ENCODE results near the gene HYCC2. TPM values are rescaled to one million over a fixed set of nuclear protein-coding genes. Genes with fewer than 3 reads are reported as not detected.
"Not testable (repeated sequence)": the region's sequence is repeated elsewhere in the genome, so short reads cannot be mapped to it uniquely, and the experiment has no call there.

HYCC2 gene
- 55.0 TPM for total RNA-seq

DNA sequence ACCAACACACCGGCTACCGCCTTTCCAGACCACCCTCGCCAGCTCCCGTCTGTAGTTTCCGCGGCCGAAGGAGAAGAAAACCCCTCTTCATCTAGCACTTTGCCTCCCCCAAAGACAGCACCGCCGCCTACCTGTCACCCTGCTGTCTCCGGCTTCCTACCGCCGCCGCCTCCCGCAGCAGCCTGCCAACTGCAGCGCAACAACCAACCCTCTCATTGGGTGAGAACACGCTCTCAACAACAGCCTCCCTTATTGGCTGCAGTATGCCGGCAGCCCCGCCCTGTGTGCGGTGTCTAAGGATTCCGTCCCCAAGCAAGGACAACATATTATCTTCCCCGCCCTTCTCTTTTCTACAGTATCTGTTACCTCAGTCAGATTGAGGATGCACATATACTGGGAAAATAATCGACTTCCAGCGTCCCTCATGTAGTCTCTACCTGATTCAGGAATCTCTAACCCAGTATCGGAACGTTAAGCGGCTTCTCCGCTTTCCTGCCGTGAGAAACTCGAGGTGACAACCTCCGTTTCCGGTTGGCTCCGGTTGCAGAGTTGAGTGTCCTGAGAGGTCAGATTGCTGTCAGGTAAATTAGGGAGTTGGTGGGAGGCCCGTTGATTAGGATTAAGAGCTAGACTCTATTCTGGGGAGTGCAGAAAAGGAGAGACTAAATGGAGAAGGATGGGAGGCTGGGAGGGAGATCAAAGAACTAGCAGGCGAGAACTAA, at the start of gene HYCC2, which contains the start of gene NDUFB3:
Gene HYCC2, minus strand, starts transcription at position 193 of the 722 bp plus-strand sequence. CDS start 47,662 bp downstream, outside the sequence.
Gene NDUFB3, plus strand, starts transcription at position 523 of the 722 bp plus-strand sequence. CDS start 6,882 bp downstream, outside the sequence.
- DNase-seq (ENCODE audit: low spot score in 2 of 2): peak; percentile 83 to 85
- FAIRE-seq: no peak

DNA sequence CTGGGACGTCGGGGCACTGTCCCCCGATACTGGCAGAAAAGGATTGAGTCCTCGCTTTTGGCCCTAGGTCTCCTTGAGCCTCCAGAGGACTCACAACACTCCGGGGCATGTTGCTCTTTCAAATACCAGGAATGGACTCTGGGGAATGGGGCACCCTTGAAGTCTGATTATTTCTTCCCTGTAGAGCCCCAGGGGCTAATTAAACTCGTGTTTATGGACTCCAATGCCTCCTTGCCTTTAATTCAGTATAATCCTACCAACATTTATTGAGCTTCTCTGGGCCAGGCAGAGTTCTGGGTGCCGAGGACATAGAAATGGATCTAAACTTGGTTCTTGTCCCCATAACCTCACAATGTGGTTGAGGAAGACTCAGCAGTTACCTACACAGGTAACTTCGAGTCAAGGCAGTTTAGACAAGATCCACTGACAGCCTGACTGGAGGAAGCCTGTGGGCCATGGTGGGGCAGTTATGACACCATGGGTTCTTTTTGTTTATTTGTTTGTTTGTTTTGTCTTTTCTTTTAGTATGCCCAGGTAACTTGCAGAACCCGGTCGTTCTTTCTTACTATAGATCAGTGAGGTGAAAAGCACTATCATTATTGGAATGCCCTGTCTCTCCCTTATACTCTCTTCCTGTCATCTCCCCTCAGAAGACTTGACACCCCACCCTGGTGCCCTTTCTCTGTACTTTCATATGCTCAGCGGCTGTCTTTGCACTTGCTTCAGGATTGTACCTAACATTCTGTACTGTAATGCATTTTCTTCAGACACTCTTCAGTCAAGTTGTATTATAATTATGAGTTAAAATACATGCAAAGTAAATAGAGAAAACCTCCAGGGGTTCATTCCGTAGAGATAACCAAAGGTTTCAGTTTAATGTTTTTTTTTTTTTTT, 47.7 kb upstream of the HYCC2 start:
- FAIRE-seq (no peak), DNase-seq (ENCODE audit: low spot score in 2 of 2) (no peak)

DNA sequence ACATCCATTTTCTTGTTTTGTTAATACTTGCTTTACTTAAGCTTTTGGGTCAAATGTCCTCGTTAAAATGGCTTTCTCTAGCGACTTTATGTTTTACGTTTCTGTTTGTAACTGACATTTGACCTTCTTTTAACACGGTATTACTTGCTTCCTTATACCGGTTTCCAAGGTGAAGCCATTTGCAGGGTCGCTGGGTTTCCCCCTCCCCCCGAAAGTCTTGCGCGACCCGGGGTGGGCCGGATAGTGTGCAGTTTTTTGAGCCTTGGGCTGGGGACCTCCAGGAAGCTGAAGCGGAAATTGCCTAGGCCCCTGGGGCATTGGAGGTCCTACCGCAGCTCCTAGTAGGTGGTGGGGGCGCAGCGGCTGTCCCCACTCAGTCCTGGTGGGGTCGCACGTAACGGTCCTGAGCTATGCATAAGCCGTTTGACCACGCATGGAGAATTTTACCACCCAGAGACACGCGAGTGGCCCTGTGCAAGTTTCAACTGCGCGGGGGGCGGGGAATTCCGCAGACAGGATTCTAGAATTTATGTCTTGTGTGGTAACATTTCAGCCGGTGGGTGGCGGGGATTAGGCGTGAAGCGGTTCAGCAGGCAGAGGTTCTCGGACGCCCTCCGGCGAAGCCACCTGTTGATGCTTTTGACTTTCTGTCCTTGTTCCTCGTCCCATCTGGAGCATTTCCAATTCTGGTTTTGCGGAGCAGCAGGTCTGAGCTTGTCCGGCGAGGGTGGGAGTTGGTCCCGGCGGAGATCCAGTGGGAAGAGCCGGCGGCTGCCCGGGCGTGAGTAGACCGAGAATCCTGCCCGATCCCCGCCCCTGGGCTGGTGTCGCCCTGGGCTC, 46.9 kb upstream of the HYCC2 start:
- FAIRE-seq (no peak), DNase-seq (ENCODE audit: low spot score in 2 of 2) (peak; percentile 53 to 55)

DNA sequence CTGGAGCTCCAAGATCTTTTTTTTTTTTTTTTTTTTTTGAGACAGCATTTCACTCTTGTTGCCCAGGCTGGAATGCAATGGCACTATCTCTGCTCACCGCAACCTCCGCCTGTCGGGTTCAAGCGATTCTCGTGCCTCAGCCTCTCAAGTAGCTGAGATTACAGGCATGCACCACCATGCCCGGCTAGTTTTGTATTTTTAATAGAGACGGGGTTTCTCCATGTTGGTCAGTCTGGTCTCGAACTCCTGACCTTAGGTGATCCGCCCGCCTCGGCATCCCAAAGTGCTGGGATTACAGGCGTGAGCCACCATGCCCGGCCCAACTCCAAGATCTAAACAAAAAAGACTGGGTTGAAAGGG, 46.2 kb upstream of the HYCC2 start:
- not testable (repeated sequence) for DNase-seq (ENCODE audit: low spot score in 2 of 2); FAIRE-seq

DNA sequence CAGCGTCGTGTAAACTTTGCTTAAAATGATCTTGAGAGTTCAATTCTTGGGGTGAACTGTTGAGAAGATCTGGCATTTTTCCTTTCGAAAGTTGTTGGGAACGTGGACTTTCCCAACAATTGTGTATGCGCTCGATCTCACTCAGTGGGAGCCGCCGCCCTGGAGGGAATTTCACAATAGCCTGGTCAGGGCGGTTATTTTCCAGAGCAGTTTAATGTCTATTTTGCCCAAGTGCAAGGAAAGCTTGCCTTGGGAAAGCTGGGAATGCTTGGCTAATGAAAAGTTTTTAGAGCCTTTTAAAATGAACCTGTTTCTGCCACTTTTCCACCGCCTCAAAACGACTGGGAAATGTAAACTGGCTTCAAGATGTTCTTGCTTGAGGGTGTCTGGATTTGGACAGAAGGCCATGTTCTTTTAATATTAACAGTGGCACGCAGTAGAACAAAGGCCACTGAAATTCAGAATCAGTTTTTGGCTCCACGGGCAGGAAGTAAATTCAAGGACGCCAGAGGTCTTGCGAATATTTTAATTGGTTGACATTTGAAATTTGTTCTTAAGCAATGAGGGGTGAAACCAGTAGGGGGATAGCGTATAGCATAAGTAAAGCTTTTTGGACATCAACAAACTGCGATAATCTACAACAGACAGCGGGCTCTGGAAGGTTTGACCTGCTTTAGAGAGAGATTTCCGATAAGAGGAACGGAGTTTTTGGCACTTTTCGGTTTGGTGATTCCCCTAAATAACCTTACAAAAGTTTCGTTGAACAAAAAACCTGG, 45.7 kb upstream of the HYCC2 start:
- DNase-seq (ENCODE audit: low spot score in 2 of 2): peak; percentile 46 to 51

DNA sequence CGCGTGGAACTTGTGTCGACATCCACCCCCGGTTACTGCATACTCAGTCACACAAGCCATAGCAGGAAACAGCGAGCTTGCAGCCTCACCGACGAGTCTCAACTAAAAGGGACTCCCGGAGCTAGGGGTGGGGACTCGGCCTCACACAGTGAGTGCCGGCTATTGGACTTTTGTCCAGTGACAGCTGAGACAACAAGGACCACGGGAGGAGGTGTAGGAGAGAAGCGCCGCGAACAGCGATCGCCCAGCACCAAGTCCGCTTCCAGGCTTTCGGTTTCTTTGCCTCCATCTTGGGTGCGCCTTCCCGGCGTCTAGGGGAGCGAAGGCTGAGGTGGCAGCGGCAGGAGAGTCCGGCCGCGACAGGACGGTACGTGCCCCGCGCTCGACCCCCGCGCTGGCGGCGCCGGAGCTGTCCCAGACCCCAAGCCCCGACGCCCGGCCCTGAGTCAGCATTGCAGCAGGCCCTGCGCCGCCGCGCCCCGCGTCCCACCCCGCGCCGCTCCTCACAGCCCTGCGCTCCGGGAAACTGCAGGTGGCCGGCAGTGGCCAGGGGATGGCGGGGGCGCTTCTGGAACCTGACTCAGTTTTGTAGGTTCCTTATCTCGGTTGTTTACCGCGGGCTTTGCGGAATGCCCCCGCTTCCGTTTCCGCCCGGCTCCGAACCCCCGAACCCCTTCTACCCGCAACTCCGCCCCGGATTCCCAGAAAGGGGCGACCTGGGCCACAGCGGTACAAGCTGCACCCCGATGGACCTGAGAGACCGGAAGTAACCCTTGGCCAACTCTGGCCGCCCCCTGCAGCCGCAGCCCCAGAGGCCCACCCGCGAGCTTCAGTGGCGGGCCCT, 44.9 kb upstream of the HYCC2 start, which contains the start of gene CFLAR:
Gene CFLAR, plus strand, starts transcription at position 50 of the 844 bp plus-strand sequence. CDS start 13,702 bp downstream, outside the sequence.
- FAIRE-seq (no peak), DNase-seq (ENCODE audit: low spot score in 2 of 2) (peak; percentile 53 to 55)

More for the DNA sequence above, 45.7 kb upstream of the HYCC2 start:
- no peak for FAIRE-seq

DNA sequence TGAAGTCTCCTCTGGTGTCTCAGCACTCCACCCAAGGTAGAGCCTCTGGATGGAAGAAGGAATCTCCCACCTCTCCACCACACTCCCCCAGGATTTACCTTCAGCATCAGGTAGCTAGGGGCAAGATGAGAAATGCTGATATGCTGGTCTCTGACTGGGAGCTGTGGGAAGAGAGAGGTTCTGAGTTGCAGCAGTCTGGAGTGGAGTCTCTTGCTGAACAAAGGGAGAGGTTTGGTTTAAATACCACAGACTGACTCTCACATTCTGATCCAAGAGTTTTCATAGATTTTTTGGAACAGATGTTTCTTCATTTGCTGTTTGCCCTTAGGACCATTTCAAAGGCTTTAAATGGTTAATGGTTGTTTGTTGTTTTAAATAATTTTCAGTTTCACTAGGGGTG, 43.4 kb upstream of the HYCC2 start:
- DNase-seq (ENCODE audit: low spot score in 2 of 2) (no peak), FAIRE-seq (no peak)

DNA sequence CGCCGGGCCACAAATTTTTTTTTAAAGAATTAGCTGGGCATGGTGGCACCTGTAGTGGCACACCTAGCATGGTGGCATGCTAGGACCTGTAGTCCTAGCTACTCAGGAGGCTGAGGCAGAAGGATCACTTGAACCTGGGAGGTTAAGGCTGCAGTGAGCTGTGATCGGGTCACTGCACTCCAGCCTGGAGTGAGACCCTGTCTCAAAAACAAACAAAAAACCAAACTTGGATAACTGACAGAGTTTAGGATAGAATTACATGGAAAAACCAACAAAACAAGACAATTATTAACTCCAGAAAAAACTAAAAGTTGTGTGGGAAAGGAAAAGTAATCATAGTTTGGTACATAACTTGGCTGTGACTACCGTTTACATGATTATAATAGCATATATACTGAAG, 42.9 kb upstream of the HYCC2 start:
- DNase-seq (ENCODE audit: low spot score in 2 of 2): no peak
- FAIRE-seq: no peak

DNA sequence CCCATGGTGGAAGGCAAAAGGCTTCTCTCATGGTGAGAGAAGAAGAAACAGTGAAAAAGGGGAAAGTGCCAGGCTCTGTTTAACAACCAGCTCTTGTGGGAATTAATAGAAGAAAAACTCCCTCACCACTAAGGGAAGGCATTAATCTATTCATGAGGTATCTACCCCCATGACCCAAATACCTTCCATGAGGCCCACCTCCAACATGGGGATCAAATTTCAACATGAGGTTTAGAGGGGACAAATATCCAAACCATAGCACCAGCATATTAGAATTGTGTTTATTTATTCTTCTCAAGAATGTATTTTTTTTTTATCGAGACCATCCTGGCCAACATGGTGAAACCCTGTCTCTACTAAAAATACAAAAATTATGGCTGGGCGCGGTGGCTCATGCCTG, 39.6 kb upstream of the HYCC2 start:
- DNase-seq (ENCODE audit: low spot score in 2 of 2) (no peak), FAIRE-seq (no peak)

DNA sequence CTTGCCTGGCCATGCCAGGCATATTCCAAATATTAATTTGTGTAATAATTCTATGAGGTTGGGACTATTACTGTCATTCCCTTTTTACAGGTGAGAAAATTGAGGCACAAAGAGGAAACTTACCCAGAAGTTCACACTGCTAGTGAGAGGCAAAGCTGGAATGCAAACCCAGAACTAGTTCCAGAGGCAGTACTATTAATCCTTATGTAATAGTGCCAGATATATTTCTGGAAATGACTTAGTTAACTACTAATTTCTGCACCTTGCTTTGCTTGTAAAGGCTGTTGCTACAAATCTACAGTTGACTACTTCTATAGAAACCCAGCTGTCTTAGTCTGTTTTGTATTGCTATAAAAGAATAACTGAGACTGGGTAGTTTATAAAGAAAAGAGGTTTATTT, 39.1 kb upstream of the HYCC2 start:
- DNase-seq (ENCODE audit: low spot score in 2 of 2) (no peak), FAIRE-seq (no peak)

DNA sequence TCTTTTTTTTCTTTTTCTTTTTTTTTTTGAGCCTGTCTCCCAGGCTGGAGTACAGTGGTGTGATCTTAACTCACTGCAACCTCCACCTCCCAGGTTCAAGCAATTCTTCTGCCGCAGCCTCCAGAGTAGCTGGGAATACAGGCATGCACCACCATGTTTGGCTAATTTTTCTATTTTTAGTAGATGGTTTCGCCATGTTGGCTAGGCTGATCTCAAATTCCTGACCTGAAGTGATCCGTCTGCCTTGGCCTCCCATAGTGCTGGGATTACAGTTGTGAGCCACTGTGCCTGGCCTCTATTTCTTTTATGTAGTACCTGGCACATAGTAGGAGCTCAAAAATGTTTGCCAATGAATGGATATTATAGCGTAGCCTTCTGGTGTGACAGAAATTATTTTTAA, 37.7 kb upstream of the HYCC2 start:
- DNase-seq (ENCODE audit: low spot score in 2 of 2) (no peak), FAIRE-seq (no peak)

DNA sequence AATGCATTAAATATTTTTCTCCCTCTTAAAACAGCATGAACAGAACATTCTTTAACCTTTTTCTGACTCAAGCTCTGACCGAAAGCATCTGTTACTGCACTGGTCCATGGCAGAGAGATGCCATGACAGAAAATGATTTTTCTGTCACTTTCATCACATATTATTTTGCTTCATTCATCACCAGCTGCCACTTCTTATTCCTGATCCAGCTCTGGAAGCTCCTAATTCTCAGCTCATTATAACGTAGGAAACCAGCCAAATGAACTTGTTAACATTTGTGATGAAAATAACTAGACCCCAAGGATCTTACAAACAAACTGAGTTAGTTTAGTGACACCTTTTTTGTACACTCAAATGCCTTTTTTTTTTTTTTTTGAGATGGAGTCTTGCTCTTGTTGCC, 36.9 kb upstream of the HYCC2 start:
- no peak for DNase-seq (ENCODE audit: low spot score in 2 of 2)
- no peak for FAIRE-seq

DNA sequence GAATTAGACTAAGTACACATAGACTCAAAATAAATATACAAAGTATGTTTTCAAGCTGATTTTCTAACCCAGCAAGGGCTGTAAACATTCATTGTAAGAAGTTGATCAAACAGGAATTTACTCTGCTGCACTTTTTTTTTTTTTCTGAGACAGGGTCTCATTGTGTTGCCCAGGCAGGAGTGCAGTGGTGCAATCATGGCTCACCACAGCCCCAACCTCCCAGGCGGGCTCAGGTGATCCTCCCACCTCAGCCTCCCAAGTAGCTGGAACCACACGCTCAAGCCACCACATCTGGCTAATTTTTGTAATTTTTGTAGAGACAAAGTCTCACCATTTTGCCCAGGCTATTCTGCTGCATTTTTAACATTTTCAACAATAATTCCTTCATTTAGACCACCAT, 36.2 kb upstream of the HYCC2 start:
- no peak for DNase-seq (ENCODE audit: low spot score in 2 of 2)
- FAIRE-seq: no peak

DNA sequence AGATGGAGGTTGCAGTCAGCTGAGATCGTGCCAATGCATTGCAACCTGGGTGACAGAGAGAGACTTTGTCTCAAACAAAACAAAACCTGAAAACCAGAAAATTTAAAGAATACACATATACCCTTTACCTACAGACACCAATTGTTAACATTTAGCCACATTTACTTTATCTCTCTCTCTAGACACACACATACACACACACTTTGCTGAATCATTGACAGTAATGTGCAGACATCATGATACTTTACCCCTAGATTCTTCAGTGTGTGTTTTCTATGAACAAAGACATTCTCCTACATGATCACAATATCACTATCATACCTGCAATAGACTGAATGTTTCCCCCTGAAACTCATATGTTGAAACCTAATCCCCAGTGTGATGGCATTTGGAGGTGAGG, 34.3 kb upstream of the HYCC2 start:
- DNase-seq (ENCODE audit: low spot score in 2 of 2): no peak
- FAIRE-seq: no peak

DNA sequence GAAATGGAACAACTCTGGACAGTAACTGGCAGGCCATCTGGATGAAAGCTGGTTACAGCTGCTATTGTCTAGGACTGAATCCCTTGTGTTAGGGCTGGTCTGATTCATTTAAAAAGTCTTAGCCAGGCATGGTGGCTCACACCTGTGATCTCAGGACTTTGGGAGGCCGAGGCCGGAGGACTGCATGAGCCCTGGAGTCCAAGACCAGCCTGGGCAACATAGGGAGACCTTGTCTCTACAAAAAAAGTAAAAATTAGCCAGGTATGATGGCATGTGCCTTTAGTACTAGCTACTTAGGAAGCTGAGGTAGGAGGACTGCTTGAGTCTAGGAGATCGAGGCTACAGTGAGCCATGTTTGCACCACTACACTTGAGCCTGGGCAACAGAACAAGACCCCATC, 29.0 kb upstream of the HYCC2 start:
- DNase-seq (ENCODE audit: low spot score in 2 of 2): no peak
- no peak for FAIRE-seq

DNA sequence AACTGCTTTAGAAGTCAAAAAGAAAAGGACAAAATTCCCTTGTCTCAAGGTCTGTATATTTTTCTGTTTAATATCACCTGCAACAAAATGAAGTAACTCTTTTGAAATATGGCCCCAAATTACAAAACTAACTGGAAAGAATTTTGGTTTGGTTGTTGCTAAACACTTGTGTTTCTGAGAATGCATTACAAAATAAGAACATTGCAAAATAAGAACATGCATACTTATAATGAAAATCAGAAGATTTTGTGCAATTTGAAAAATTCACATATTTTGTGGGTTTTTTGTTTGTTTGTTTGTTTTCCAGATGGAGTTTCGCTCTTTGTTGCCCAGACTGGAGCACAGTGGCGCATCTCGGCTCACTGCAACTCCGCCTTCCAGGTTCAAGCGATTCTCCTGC, 22.1 kb upstream of the HYCC2 start:
- DNase-seq (ENCODE audit: low spot score in 2 of 2): no peak
- FAIRE-seq: no peak

DNA sequence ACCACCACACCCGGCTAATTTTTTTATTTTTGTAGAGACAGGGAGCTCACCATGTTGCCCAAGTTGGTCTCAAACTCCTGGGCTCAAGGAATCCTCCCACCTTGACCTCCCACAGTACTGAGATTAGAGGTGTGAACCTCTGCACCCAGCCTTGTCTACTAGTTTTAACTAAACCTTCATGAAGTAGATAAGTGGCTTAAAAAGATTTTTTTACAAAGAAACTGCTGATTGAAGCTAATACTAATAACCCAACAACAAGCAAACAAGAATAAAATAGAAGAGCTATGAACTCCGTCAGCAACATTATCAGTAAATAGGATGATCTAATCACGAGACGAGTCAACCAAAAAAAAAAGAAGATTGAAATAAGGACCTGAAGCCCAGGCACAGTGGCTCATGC, 19.1 kb upstream of the HYCC2 start:
- DNase-seq (ENCODE audit: low spot score in 2 of 2) (no peak), FAIRE-seq (no peak)

DNA sequence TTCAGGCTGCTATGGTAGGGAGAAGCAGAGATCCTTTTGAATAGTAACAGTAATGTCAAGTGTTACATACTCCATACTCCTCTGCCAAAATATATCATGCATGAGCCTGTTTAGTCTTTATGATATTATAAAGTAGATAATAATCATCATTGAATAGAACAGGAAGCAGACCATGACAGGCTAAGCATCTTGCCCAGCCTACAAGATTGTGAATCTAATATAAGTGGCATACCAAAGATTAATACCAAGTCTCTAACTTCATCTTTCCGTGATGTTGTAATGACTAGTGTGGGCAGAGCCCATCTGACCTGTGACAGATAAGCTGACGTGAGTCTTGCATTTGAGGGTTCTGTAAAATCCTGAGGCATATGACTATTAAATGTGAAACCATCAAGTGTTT, 13.4 kb upstream of the HYCC2 start:
- FAIRE-seq (no peak), DNase-seq (ENCODE audit: low spot score in 2 of 2) (no peak)

DNA sequence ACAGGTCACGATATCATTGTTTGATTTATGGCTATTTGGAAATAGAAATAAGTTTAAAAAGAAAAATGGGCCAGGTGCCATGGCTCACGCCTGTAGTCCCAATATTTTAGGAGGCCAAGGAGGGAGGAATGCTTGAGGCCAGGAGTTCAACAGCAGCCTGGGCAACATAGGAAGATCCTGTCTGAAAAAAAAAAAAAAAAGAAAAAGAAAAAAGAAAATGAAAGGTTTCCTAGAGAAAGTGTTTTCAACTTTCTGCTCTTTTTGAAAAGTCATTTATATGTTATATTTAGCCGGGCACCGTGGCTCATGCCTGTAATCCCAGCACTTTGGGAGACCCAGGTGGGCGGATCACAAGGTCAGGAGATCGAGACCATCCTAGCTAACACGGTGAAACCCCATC, 3.5 kb upstream of the HYCC2 start:
- FAIRE-seq (no peak), DNase-seq (ENCODE audit: low spot score in 2 of 2) (no peak)

Data from frontal cortex (tissue), 4 donors.